IPS DF 6.9 (cell line): ENCODE results near the gene KNCN.

Experiments
- DNase-seq: peaks from one replicate; pipeline ENCODE4 v3.0.0-alpha.2; 2013; ENCODE audit warnings: low read depth, low spot score
- H3K27ac ChIP-seq: one replicate; pipeline ENCODE4 v1.5.1; 2013; ENCODE audit warnings: low read length, control low read depth
- H3K27me3 ChIP-seq: 2 replicates; pipeline ENCODE4 v1.6.1; 2013; ENCODE audit warnings: mild to moderate bottlenecking, low read length; ENCODE audit not compliant: control insufficient read depth, insufficient read depth
- H3K36me3 ChIP-seq: 2 replicates; pipeline ENCODE4 v1.6.1; 2013; ENCODE audit warnings: low read length; ENCODE audit not compliant: control insufficient read depth, insufficient read depth
- H3K4me1 ChIP-seq: 2 replicates; pipeline ENCODE4 v1.6.1; 2013; ENCODE audit warnings: low read length; ENCODE audit not compliant: control insufficient read depth, insufficient read depth
- H3K4me3 ChIP-seq: 2 replicates; pipeline ENCODE4 v1.5.1; 2013; ENCODE audit warnings: mild to moderate bottlenecking, low read length
- H3K9me3 ChIP-seq: 2 replicates; pipeline ENCODE4 v1.6.1; 2013; ENCODE audit warnings: low read length, inconsistent platforms; ENCODE audit not compliant: control insufficient read depth, insufficient read depth
- WGBS: extraction: QIAGEN DNeasy Blood & Tissue Kit; methylation state at CpG from one replicate; pipeline ENCODE4 v1.1.7; 2013; ENCODE audit warnings: mixed read lengths, missing lambda C conversion rate; ENCODE audit not compliant: insufficient read length, insufficient coverage; 5-methylcytosine and 5-hydroxymethylcytosine counted together

Gene KNCN

DNA sequence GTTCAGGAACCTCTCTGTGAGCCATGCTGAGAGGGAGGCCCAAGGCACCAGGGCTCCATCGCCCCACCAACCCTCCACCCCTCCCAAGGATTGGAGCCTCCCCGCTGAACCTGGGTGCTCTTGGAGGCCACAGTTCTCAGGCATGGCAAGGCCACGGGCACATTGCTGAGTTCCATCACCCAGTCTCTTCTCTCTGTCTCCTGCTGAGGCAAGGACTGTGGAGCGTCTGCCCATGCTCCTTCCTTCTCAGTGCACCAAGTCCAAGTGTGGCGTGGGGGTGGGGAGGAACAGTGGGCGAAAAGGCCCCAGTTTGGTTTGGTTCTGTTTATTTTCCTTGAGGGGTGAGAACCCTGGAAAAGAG is 2.8 kb upstream of the KNCN start:
- H3K4me3 ChIP-seq = no peak overlapping the region
- peaks cover 2% of the 10 kb centered on the region for H3K4me1 ChIP-seq
- DNase-seq = no peak
- no peaks in the 10 kb centered on the region for H3K27me3 ChIP-seq
- WGBS = no CpG with 5 or more reads among the region's 6 CpGs
- no peak overlapping the region for H3K27ac ChIP-seq
- no peaks in the 10 kb centered on the region for H3K9me3 ChIP-seq
- H3K36me3 ChIP-seq = no peaks in the 10 kb centered on the region

DNA sequence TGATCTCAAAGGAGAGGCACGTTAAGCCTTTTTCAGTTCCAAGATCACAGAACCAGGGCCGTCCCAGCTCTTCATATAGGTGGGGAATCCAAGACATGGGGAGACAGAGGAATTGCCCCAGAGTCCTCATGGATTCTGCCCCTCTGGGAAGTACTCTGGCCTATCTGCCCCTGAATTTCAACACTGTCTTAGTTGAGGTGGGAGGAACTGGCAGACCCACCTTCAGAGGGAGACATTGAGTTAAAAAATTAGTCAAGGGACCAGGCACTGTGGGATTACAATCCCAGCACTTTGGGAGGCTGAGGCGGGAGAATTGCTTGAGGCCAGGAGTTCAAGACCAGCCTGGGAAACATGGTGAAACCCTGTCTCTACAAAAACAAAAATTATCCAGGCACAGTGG is 2.1 kb upstream of the KNCN start:
- Histone ChIP-seq H3K4me3 (no peak overlapping the region), H3K4me1 (peaks cover 2% of the 10 kb centered on the region), H3K27me3 (no peaks in the 10 kb centered on the region), H3K27ac (no peak overlapping the region), H3K36me3 (no peaks in the 10 kb centered on the region), H3K9me3 (no peaks in the 10 kb centered on the region)
- no CpG with 5 or more reads among the region's 3 CpGs for WGBS
- DNase-seq = no peak

DNA sequence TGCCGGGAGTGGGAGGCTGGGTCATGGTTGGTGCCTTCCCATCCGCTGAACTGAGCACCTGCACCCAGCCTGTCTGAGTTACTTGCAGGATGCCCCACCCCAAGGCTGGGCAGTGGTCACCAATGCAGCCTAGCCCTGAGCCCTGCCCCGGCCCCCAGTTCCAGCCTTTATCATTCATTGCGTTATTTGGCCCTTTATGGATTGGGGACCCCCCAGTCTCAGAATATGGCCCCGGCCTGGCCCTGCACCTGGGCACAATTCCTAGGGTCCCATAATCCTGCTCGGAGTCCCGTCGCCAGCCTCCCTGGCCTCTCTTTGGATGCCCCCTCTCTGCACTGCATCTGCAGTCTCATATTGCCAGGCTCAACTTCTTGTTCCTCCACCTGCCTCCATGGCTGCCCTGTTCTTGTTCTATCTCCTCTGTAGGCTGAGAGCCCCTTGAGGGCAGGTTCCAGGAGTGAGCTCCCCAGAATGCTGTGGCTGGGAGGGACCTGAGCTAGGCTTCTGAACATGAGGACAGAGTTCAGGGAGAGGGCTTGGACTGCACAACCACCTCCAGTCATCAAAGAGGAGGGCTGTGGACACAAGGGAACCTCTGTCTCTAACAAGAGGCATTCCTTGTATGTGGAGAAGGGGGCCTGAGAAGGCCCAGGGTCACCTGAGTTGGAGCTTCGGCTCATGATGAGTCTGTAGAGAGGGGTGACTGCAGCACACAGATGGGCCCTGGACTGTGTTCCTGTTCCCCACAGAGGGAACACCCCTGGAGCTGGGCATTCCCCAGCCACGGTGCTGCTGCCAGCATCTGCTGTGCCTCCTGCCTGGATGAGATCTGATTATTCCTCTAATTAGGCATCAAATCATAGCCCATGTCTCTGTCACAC is 1.1 kb upstream of the KNCN start:
- Histone ChIP-seq H3K27me3 (no peaks in the 10 kb centered on the region), H3K27ac (no peak overlapping the region), H3K9me3 (no peaks in the 10 kb centered on the region), H3K4me1 (peaks cover 2% of the 10 kb centered on the region), H3K4me3 (no peak overlapping the region), H3K36me3 (no peaks in the 10 kb centered on the region)
- no peak for DNase-seq
- no CpG with 5 or more reads among the region's 10 CpGs for WGBS

DNA sequence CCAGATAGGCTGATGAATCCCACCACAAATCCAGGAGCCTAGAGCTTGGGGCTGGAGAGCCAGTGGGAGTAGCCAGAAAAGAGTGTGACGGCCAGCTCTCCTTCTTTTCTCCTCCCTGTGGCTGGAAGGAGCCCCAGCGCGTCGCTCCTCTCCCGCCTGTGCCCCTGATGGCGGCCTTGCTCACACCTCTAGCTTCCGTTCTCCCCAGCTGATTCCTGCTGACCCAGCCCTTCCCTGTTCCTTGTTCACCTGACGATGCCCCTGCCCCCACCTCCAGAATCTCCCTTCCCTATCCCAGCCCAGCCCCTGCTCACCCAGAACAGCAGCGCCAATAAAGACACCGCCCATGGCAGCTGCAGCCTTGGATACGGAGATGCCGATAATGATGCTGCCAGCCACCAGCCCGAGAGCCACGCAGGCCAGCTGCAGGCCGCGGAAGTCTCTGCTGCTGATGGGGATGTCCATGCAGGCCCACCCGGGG is 656 bp downstream of the KNCN start:
- DNase-seq = no peak
- no peak overlapping the region for H3K4me3 ChIP-seq
- no peaks in the 10 kb centered on the region; the same call in none of the 2 replicates for H3K4me1 ChIP-seq
- WGBS = no CpG with 5 or more reads among the region's 17 CpGs
- no peaks in the 10 kb centered on the region for H3K9me3 ChIP-seq
- no peaks in the 10 kb centered on the region; the same call in 1 of the 2 replicates for H3K27me3 ChIP-seq
- no peaks in the 10 kb centered on the region for H3K36me3 ChIP-seq
- H3K27ac ChIP-seq = no peak overlapping the region

DNA sequence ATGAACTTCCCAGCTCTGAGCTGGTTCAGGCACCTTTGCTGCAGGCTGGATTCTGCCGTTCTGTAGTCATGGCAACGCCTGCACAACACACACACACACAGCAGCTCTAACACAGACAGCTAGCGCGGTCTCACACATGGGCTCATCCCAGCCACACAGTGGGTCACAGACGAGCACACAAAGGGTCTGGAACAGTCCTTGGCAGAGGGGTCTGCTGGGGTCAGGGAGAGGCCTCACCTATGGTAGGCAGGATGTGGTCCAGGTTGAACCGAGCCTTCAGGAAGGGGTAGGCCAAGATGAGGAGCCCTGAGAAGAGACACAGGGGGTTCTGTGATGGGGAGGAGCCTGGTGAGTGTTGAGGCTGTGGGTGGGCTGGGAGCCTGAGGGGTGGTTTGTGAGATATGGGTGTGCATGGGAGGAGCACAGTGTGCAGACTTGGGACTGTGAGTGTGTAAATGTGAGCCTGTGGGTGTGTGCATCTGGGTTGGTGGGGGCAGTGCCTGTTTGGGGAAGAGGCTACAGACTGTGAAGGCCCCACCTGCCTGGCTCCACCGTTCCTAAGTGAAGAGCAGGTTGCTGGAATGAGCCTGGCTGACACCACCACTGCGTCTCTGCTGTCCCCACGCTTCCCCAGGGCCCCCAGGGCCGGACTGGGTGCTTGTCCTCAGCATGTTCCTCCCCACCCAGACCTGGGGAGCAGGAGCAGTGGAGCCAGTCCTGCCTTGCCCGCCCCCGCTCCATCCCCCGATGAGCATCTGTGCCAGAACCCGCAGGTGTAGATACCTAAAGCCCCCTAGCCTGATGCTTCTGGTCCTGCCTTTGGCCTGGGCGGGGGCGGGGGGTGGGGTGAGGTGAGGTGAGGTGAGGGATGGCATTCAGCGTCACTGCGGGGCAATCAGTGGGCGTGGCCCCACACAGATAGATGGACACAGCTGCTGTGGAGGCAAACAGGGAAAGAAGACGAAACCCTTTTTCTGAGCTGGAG is 1.5 kb downstream of the KNCN start:
- Histone ChIP-seq H3K4me3 (no peak overlapping the region), H3K36me3 (no peaks in the 10 kb centered on the region), H3K27me3 (peaks cover 4% of the 10 kb centered on the region; the same call in 1 of the 2 replicates), H3K9me3 (no peaks in the 10 kb centered on the region), H3K27ac (no peak overlapping the region), H3K4me1 (no peaks in the 10 kb centered on the region; the same call in none of the 2 replicates)
- WGBS = no CpG with 5 or more reads among the region's 20 CpGs
- DNase-seq = no peak

DNA sequence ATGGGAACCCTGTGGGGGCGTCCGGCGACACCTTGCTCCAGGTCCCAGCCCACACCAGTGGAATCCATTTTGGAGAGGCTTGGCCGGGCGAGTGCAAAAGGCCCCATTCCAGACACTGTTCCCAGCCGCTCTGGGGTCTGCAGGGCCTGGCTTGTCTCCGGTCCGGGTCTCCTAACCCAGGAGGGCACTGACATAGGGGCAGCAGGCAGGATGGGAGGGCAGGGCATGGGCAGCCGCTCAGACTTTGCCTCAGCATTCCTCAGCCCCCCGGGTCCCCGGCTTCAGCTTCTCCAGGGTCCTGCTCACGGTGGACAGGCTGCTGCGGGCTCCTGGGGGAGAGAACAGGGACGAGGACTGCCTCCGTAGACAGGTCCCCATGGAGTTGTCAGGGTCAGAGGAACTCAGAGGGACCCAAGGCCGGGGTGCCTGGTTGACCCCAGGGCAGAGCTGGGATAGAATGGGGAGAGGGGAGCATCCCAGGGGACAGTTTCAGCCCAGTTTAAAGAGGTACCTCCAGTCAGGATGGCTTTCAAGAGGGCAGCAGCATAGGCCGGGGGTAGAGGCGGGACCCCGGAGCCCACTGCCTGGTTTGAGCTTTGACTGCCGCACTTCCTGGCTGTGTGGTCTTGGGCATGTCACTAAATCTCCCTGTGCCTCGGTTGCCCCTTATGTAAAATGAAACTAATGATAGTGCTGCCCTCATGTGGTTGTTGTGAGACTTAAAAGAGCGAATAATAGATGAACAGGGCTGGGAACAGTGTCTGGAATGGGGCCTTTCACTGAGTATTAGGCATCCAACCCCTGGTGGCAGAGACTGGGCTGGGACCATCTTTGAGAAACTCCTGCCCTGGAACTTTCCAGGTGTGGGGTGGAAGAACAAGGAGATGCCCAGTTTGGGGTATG is 3.7 kb downstream of the KNCN start:
- no peaks in the 10 kb centered on the region for H3K9me3 ChIP-seq
- DNase-seq = peak; percentile 52
- peaks cover 23% of the 10 kb centered on the region for H3K27me3 ChIP-seq
- peaks cover 4% of the 10 kb centered on the region for H3K4me1 ChIP-seq
- no CpG with 5 or more reads among the region's 22 CpGs for WGBS
- no peak overlapping the region for H3K4me3 ChIP-seq
- no peak overlapping the region for H3K27ac ChIP-seq
- no peaks in the 10 kb centered on the region for H3K36me3 ChIP-seq

DNA sequence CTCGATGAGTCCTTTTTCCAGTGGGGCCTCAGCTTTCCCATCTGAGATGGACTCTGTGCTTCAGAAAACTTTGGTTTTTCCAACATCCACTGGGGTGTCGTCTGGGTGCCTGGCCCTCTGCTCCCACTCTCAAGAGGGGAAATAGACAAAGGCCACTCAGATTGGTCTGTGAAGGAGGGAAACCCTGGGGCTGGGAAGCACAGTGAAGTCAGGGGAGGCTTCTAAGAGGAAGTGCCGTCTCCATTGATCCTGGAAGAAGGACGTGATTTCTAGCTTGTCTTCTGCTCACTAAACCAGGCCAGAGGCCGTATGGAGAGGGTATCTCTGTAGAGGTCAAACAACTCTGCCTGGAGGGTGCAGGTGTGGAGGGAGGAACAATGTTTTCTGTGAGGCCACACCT is 5.2 kb downstream of the KNCN start:
- H3K27ac ChIP-seq = no peak overlapping the region
- no peaks in the 10 kb centered on the region for H3K36me3 ChIP-seq
- H3K27me3 ChIP-seq = peaks cover 34% of the 10 kb centered on the region
- no CpG with 5 or more reads among the region's 5 CpGs for WGBS
- H3K4me3 ChIP-seq = no peak overlapping the region
- peaks cover 4% of the 10 kb centered on the region for H3K4me1 ChIP-seq
- no peak for DNase-seq
- no peaks in the 10 kb centered on the region for H3K9me3 ChIP-seq

DNA sequence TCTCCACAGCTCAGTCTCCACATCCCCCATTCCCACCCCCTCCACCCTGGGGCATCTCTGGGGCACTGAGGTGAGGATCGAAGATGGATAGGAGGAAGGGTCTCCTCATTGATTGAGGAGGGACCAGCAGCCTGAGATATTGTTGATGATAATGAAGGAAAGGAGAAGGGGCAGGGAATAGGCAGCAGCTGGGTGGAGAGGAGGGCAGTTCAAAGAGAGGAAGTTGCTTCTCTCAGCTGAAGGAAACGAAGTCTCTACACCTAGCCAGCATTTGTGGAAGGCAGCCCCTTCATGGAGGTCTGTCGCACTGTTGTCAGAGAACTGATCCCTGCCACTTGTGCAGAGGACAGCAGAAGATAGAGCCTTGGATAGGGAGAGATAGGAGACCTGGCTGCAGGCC is 5.7 kb downstream of the KNCN start:
- no peaks in the 10 kb centered on the region for H3K9me3 ChIP-seq
- no peak for DNase-seq
- WGBS = no CpG with 5 or more reads among the region's 3 CpGs
- no peak overlapping the region for H3K27ac ChIP-seq
- peaks cover 35% of the 10 kb centered on the region for H3K27me3 ChIP-seq
- peaks cover 4% of the 10 kb centered on the region for H3K4me1 ChIP-seq
- no peak overlapping the region for H3K4me3 ChIP-seq
- H3K36me3 ChIP-seq = no peaks in the 10 kb centered on the region

DNA sequence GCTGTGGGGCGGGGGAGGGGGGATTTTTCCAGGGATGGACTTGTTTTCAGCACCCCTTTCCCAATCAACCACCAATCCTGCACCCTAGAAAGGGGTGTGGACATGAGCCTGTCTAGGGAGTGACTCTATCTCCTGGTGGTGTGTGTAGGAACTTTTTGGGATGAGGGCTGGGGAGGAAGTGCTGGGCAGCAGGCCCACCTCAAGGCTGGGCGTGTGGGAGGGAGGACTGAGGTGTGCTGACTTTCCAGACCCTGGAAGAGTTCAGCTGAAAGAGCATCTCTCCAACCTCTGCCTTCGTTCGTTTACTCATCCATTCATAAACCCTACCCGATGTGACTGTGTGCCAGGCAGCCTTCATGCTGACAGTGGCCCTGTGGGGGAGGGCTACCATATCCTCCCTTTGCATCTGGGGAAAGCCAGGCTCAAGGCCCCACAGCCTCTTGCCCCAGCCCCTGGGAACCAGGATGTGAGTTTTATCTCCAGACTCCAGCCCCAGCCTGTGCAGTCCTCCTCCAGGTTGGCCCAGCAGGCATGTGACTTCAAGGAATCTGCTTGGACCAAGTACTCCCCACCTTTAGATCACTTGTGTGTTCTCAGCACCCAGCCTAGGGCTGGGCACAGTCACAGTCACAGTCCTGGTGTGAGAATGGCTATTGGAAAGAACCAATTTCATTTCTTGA is 6.7 kb downstream of the KNCN start:
- Histone ChIP-seq H3K9me3 (no peaks in the 10 kb centered on the region), H3K36me3 (no peaks in the 10 kb centered on the region), H3K4me1 (peaks cover 4% of the 10 kb centered on the region; the same call in 1 of the 2 replicates), H3K27ac (no peak overlapping the region), H3K27me3 (peaks cover 35% of the 10 kb centered on the region), H3K4me3 (peak overlapping the region; percentile 38; the same call in 1 of the 2 replicates)
- WGBS = no CpG with 5 or more reads among the region's 5 CpGs
- no peak for DNase-seq
